ENCODE measurements around the gene FLRT2.

DNA sequence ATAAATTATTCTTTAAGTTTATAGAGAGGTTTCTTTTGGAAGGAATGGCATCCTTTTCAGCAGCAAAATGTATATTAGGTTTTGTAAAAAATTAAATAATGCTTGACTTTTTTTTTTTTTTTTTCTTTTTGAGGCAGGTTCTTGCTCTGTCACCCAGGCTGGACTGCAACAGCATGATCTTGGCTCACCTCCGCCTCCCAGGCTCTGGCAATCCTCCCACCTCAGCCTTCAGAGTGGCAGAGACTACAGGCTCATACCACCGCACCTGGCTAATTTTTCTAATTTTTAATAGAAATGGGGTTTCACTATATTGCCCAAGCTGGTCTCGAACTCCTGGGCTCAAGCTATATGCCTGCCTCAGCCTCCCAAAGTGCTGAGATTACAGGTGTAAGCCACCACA, 89.0 kb downstream of the FLRT2 start:
- TF ChIP-seq SRSF1 (IDR thresholded peaks at IDR 0.05; ENCODE audit: low read depth, low read length) = no peak
- TF ChIP-seq POLR2AphosphoS2 (IDR thresholded peaks at IDR 0.05; ENCODE audit: low read length) = no peak
- no peak for TF ChIP-seq PYGO2 (tag; IDR thresholded peaks at IDR 0.05)
- TF ChIP-seq, protein P1, sequence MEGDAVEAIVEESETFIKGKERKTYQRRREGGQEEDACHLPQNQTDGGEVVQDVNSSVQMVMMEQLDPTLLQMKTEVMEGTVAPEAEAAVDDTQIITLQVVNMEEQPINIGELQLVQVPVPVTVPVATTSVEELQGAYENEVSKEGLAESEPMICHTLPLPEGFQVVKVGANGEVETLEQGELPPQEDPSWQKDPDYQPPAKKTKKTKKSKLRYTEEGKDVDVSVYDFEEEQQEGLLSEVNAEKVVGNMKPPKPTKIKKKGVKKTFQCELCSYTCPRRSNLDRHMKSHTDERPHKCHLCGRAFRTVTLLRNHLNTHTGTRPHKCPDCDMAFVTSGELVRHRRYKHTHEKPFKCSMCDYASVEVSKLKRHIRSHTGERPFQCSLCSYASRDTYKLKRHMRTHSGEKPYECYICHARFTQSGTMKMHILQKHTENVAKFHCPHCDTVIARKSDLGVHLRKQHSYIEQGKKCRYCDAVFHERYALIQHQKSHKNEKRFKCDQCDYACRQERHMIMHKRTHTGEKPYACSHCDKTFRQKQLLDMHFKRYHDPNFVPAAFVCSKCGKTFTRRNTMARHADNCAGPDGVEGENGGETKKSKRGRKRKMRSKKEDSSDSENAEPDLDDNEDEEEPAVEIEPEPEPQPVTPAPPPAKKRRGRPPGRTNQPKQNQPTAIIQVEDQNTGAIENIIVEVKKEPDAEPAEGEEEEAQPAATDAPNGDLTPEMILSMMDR (IDR thresholded peaks at IDR 0.05 in 2 of 3, conservative IDR thresholded peaks at IDR 0.05 in 1 of 3; ENCODE audit: insufficient read depth in 2 of 3, low read depth in 1 of 3, low read length in 3 of 3) = no peak
- no peak for TF ChIP-seq EGR1 (conservative IDR thresholded peaks at IDR 0.05)
- TF ChIP-seq ATF1 (CRISPR knock-in tag; IDR thresholded peaks at IDR 0.05) = no peak
- TF ChIP-seq ATF1 (tag; IDR thresholded peaks at IDR 0.05) = no peak
- TF ChIP-seq ZFP36 (IDR thresholded peaks at IDR 0.05; ENCODE audit: low read depth, low read length, partially characterized antibody) = no peak
- TF ChIP-seq KAT7 (CRISPR knock-in tag; IDR thresholded peaks at IDR 0.05; ENCODE audit: borderline replicate concordance) = no peak
- no peak for TF ChIP-seq HMG20B (CRISPR knock-in tag; IDR thresholded peaks at IDR 0.05)
- no peak for TF ChIP-seq ZNF707 (CRISPR knock-in tag; conservative IDR thresholded peaks at IDR 0.05)
- TF ChIP-seq, protein P2, sequence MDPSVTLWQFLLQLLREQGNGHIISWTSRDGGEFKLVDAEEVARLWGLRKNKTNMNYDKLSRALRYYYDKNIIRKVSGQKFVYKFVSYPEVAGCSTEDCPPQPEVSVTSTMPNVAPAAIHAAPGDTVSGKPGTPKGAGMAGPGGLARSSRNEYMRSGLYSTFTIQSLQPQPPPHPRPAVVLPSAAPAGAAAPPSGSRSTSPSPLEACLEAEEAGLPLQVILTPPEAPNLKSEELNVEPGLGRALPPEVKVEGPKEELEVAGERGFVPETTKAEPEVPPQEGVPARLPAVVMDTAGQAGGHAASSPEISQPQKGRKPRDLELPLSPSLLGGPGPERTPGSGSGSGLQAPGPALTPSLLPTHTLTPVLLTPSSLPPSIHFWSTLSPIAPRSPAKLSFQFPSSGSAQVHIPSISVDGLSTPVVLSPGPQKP (CRISPR knock-in tag; IDR thresholded peaks at IDR 0.05) = no peak

Measured in K562 (cell line).